ENCODE data around the gene AHNAK2.

Gene AHNAK2

GRCh38 chr14:104989951-104990303 lies 11.8 kb upstream of the AHNAK2 start:
- CTCF ChIA-PET = interaction anchor here (1.3 kb wide), 1 partner anchor 55 kb away, joined by 3 read pairs; no protein-coding TSS in a partner anchor
- no peak for TF ChIP-seq ZNF529 (tag by site-specific recombination; IDR thresholded peaks at IDR 0.05; ENCODE audit: insufficient replicate concordance)
- no peak for TF ChIP-seq ZFP69B (tag by site-specific recombination; IDR thresholded peaks at IDR 0.05)
- TF ChIP-seq HOXC10 (CRISPR knock-in tag; IDR thresholded peaks at IDR 0.05) = no peak
- no peak for TF ChIP-seq ZFP41 (tag by site-specific recombination; IDR thresholded peaks at IDR 0.05; ENCODE audit: borderline replicate concordance)
- TF ChIP-seq, protein P1, sequence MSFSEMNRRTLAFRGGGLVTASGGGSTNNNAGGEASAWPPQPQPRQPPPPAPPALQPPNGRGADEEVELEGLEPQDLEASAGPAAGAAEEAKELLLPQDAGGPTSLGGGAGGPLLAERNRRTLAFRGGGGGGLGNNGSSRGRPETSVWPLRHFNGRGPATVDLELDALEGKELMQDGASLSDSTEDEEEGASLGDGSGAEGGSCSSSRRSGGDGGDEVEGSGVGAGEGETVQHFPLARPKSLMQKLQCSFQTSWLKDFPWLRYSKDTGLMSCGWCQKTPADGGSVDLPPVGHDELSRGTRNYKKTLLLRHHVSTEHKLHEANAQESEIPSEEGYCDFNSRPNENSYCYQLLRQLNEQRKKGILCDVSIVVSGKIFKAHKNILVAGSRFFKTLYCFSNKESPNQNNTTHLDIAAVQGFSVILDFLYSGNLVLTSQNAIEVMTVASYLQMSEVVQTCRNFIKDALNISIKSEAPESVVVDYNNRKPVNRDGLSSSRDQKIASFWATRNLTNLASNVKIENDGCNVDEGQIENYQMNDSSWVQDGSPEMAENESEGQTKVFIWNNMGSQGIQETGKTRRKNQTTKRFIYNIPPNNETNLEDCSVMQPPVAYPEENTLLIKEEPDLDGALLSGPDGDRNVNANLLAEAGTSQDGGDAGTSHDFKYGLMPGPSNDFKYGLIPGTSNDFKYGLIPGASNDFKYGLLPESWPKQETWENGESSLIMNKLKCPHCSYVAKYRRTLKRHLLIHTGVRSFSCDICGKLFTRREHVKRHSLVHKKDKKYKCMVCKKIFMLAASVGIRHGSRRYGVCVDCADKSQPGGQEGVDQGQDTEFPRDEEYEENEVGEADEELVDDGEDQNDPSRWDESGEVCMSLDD (tag by site-specific recombination; IDR thresholded peaks at IDR 0.05) = no peak
- TF ChIP-seq, protein P2, sequence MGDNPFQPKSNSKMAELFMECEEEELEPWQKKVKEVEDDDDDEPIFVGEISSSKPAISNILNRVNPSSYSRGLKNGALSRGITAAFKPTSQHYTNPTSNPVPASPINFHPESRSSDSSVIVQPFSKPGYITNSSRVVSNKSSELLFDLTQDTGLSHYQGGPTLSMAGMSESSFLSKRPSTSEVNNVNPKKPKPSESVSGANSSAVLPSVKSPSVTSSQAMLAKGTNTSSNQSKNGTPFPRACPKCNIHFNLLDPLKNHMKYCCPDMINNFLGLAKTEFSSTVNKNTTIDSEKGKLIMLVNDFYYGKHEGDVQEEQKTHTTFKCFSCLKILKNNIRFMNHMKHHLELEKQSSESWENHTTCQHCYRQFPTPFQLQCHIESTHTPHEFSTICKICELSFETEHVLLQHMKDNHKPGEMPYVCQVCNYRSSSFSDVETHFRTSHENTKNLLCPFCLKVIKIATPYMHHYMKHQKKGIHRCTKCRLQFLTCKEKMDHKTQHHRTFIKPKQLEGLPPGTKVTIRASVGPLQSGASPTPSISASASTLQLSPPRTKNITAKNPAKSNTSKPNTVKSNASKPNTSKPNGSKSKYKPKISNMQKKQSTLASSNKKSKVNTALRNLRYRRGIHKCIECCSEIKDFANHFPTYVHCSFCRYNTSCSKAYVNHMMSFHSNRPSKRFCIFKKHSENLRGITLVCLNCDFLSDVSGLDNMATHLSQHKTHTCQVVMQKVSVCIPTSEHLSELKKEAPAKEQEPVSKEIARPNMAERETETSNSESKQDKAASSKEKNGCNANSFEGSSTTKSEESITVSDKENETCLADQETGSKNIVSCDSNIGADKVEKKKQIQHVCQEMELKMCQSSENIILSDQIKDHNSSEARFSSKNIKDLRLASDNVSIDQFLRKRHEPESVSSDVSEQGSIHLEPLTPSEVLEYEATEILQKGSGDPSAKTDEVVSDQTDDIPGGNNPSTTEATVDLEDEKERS (tag by site-specific recombination; IDR thresholded peaks at IDR 0.05) = no peak
- TF ChIP-seq ZNF596 (tag by site-specific recombination; IDR thresholded peaks at IDR 0.05) = no peak
- no peak for TF ChIP-seq ZNF324 (tag by site-specific recombination; IDR thresholded peaks at IDR 0.05)
- no peak for TF ChIP-seq ZNF776 (tag by site-specific recombination; IDR thresholded peaks at IDR 0.05; ENCODE audit: borderline replicate concordance)
- TF ChIP-seq ZNF184 (tag by site-specific recombination; IDR thresholded peaks at IDR 0.05) = no peak
- Histone ChIP-seq H3K4me1 (ENCODE audit: control insufficient read depth, insufficient read depth, low read length) (no peaks in the 10 kb centered on the region), H3K36me3 (ENCODE audit: control insufficient read depth in 2 of 2, insufficient read depth in 1 of 2, low read length in 2 of 2) (peaks cover 5 to 38% of the 10 kb centered on the region in 2 experiments; a peak in 2 of 3 replicates), H3K27ac (ENCODE audit: extremely low read depth, low read depth, low read length) (no peak overlapping the region), H3K4me3 (ENCODE audit: low read depth, low read length) (no peak overlapping the region), H3K9me3 (ENCODE audit: control insufficient read depth, insufficient read depth, low read depth, low read length) (no peaks in the 10 kb centered on the region)
- POLR2A ChIA-PET = no interaction called here

- POLR2A ChIA-PET = no interaction called here
- Histone ChIP-seq H3K4me1 (ENCODE audit: control insufficient read depth, insufficient read depth, low read length) (no peaks in the 10 kb centered on the region), H3K9me3 (ENCODE audit: control insufficient read depth, insufficient read depth, low read depth, low read length) (no peaks in the 10 kb centered on the region), H3K36me3 (ENCODE audit: control insufficient read depth in 2 of 2, insufficient read depth in 1 of 2, low read length in 2 of 2) (peaks cover 5 to 35% of the 10 kb centered on the region in 2 experiments; a peak in 2 of 3 replicates), H3K27ac (ENCODE audit: extremely low read depth, low read depth, low read length) (no peak overlapping the region), H3K4me3 (ENCODE audit: low read depth, low read length) (no peak overlapping the region)
- CTCF ChIA-PET = interaction anchor here (1.3 kb wide), 1 partner anchor 56 kb away, joined by 3 read pairs; no protein-coding TSS in a partner anchor
- no peak for TF ChIP-seq SP7 (tag by site-specific recombination; IDR thresholded peaks at IDR 0.05)
- no peak for TF ChIP-seq ZNF747 (tag by site-specific recombination; IDR thresholded peaks at IDR 0.05)
- no peak for TF ChIP-seq SCRT2 (tag by site-specific recombination; IDR thresholded peaks at IDR 0.05)
- no peak for TF ChIP-seq ZNF621 (tag by site-specific recombination; IDR thresholded peaks at IDR 0.05)
- TF ChIP-seq PRDM1 (tag by site-specific recombination; IDR thresholded peaks at IDR 0.05) = no peak
- TF ChIP-seq ZIC2 (tag by site-specific recombination; IDR thresholded peaks at IDR 0.05) = no peak
- no peak for TF ChIP-seq SETDB1 (IDR thresholded peaks at IDR 0.05; ENCODE audit: insufficient read length, low read length)
- TF ChIP-seq, protein P3, sequence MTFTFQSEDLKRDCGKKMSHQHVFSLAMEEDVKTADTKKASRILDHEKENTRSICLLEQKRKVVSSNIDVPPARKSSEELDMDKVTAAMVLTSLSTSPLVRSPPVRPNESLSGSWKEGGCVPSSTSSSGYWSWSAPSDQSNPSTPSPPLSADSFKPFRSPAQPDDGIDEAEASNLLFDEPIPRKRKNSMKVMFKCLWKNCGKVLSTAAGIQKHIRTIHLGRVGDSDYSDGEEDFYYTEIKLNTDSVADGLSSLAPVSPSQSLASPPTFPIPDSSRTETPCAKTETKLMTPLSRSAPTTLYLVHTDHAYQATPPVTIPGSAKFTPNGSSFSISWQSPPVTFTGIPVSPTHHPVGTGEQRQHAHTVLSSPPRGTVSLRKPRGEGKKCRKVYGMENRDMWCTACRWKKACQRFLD (tag by site-specific recombination; IDR thresholded peaks at IDR 0.05) = no peak
- no peak for TF ChIP-seq ZNF670 (tag by site-specific recombination; IDR thresholded peaks at IDR 0.05; ENCODE audit: low read depth)
- TF ChIP-seq ZNF596 (tag by site-specific recombination; IDR thresholded peaks at IDR 0.05) = no peak
- no peak for TF ChIP-seq EGR2 (tag by site-specific recombination; IDR thresholded peaks at IDR 0.05; ENCODE audit: low read depth)
- TF ChIP-seq, protein P4, sequence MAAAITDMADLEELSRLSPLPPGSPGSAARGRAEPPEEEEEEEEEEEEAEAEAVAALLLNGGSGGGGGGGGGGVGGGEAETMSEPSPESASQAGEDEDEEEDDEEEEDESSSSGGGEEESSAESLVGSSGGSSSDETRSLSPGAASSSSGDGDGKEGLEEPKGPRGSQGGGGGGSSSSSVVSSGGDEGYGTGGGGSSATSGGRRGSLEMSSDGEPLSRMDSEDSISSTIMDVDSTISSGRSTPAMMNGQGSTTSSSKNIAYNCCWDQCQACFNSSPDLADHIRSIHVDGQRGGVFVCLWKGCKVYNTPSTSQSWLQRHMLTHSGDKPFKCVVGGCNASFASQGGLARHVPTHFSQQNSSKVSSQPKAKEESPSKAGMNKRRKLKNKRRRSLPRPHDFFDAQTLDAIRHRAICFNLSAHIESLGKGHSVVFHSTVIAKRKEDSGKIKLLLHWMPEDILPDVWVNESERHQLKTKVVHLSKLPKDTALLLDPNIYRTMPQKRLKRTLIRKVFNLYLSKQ (tag by site-specific recombination; IDR thresholded peaks at IDR 0.05; ENCODE audit: borderline replicate concordance) = no peak
These were observed 11.2 kb upstream of the AHNAK2 start for GRCh38 chr14:104989236-104989950.

Measured in HEK293 (cell line).